Measurements from ENCODE around the gene IL12RB2.

IL12RB2 gene

DNA sequence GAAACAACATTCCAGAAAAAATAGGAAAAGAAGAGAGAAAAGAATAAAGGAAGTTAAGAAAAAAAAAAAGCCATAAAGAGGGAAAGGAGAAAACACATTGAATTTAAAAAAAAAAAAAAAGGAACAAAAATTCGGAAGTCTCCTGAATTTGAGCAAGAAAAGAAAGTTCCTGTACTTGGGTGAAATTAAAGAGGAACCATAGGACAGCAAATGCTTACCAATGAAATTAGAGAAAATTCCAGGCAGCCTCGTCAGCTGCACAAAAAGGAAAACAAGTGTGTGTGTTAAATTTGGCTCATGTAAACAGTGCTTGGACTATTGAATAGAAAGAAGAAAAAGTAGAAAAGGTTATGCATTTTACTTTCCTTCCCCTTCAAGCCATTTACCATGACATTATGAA, 4.9 kb downstream of the IL12RB2 start:
- DNase-seq (ENCODE audit: low read depth in 3 of 3), result no peak

- DNase-seq (ENCODE audit: low read depth in 3 of 3), result no peak
Observed at GRCh38 chr1:67313934-67314671, 6.4 kb downstream of the IL12RB2 start.

GRCh38 chr1:67314696-67315095, 7.0 kb downstream of the IL12RB2 start:
- DNase-seq (ENCODE audit: low read depth in 3 of 3), result no peak

DNA sequence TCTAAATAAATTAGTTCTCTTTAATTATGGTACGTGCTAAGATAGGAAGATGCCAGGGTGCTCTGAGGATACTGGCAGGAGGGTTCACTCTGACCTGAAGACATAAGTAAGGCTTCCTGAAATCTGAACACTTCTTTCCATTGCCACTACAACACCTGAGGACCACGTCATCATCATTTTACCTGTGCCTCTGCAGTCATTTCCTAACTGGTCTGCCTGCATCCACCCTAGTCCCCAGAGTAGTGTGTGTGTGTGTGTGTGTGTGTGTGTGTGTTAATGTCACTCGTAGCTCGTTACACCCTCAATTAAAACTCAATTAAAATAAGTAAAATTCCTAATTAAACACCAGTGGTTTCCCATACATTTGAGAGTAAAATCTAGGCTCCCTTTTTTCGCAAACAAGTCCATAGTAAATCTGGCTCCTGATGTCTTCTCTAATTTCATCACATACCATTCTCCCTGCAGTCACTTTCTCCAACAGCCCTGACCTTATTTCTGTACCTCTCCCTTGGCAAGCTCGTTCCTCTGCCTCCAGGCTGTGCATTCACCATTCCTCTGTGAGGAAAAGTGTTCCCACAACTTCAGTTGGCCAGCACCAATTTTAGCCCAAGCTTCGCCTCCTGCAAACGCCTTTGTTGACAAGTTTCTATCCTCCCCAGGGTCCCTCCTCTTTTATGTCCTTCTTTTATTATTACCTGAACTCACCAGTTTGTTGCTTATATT, 8.7 kb downstream of the IL12RB2 start:
- DNase-seq (ENCODE audit: low read depth in 3 of 3), result no peak

DNA sequence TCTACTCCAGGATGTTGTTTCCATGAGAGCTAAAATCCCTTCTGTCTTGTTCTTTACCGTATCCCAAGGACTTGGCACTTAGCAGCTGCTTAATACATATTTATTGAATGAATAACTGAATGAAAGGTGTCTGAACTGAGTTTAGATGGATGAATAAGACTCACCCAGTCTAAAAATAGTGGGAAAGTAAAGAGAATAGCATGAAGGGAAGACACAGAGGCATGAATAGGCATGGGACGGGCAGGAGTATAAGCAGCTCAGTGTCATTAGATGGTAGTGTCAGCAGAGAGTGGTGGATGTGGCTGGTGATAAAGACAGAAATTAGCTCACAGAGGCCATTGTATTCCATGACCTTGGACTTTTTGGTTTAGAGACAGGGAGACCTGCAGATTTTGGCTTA, 9.2 kb downstream of the IL12RB2 start:
- DNase-seq (ENCODE audit: low read depth in 3 of 3), result no peak

DNA sequence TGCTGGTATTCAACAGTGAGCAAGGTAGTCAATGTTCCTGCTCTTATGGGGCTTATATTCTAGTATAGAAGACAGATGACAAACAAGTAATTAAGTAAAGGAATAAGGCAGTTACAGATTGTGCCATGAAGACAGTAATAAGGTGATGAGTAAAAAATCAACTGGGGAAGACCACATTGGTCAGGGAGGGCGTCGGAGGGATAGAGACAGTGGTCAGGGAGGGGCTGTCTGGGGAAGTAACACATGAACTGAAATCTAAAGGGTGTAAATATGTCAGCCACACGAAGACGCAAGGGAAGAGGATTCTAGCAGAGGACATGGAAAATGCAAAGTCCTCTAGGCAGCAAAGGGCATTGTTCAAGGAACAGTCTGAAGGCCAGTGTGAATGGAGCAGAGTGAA, 10.1 kb downstream of the IL12RB2 start:
- no peak for DNase-seq (ENCODE audit: low read depth in 3 of 3)

DNA sequence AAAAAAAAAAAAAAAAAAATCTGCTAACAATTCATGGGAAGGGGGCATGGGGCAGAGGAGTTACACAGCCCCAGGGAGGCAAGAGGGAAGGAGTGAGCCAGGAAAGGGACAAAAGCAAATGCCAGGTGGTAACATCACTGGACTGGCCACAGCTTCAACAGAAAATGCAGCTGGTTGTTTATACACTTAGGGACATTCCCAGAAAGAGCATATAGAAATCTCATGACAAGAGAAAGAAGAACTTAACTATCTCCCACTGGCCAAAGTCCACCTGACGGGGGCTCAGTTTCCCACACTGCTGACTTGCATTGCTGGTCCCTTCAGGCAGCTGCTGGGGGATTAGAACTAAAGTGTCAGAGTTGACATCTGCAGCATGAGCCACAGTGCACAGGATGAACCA, 14.8 kb downstream of the IL12RB2 start:
- no peak for DNase-seq (ENCODE audit: low read depth in 3 of 3)

DNA sequence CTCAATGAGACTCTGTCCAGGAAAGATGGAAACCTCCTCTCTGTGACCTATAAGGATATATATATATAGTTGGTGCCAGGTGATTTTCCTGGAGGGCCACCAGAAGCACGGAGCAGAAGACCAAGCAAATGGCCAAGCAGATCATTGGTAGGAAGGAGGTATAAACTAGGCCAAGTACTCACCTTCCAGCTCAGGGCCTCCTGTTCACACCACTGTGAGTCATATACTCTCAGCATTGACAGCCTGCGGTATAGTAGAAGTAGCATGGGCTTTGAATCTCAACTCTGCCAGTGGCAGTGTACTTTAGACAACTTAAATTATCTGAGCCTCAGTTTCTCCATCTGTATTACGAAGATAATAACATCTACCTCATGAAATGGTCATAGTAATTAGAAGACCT, 15.4 kb downstream of the IL12RB2 start:
- no peak for DNase-seq (ENCODE audit: low read depth in 3 of 3)

- no peak for DNase-seq (ENCODE audit: low read depth in 3 of 3)
Observed at GRCh38 chr1:67324068-67324467, 16.4 kb downstream of the IL12RB2 start.

GRCh38 chr1:67327864-67328466, 20.3 kb downstream of the IL12RB2 start:
- DNase-seq (ENCODE audit: low read depth in 3 of 3), result no peak

DNA sequence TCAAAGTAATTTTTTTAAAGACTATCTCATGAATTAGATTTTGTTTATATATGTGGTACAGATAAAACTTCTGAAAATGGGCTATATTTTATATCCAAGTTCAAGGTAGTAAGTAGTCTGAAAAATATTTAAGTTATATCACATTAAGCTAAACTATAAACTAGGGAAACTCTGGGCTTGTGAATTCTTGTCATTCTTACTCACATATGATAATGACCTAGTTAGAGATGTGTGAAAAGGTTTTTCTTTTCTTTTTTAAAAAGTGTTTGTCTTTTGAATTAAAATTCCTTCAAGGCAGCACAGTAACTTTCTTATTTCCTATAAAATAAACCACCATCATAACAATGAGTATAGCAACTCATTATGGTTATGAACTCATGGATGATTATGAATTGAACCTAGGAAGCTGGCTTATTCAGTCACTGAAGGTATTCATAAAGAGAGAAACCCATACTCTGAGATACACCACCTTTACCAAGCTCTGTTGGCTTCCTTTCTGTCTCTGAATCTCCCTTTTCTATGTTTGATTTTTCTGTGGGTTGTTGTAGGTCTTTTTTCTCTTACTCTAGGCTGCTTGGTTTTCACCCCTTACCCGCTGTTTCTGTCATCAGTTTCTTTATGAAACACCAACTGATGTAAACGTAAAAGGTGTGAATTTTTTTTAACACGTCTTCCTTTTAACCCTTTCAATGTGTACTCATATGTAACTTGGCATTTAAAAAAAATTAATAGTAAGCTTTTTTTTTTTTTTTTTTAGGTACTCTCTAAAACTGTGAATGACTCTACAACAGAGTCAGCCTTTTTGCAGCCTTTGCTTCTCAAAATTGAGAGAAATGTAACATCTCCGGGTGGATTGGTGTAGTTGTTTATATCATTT, 25.2 kb downstream of the IL12RB2 start:
- DNase-seq (ENCODE audit: low read depth in 3 of 3), result no peak

- DNase-seq (ENCODE audit: low read depth in 3 of 3), result no peak
Observed at GRCh38 chr1:67333603-67334002, 25.9 kb downstream of the IL12RB2 start.

- DNase-seq (ENCODE audit: low read depth in 3 of 3), result no peak
Observed at GRCh38 chr1:67335411-67335810, 27.7 kb downstream of the IL12RB2 start.

DNA sequence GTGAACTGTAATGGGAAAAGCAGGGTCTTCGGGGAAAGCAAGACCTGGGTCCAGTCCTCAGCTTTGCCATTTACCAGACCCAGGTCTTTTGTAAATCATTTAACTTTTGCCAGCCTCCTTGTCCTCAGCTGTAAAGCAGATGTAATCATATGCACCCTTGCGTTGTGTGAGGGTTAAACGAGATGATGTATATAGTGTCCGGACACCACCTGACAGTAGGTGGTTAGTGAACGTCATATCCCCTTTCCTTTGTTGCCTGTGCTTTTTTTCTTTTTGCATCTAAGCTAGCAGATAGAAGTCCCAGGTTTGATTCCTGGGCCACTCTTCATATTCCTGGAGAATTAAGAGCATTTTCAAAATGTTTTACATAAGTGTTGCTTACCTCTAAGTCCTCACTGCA, 28.5 kb downstream of the IL12RB2 start:
- DNase-seq (ENCODE audit: low read depth in 3 of 3), result no peak

DNA sequence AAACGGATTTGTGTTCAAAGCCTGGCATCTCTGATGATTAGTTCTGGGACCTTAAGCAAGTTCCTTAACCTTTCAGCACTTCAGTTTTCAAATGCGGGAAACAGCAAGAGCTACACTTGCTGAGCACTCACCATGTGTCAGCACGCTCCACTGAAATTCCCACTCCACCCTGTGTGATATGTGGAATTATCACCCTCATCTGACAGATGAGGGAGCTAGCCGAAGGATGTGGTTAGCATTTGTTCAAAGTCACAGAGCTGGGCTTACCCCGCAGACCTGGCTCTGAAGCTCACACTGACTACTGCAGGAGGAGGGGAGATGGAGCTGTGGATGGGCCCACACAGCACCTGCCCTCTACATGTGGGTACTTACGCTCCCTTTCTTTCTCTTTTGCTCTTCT, 29.1 kb downstream of the IL12RB2 start:
- DNase-seq (ENCODE audit: low read depth in 3 of 3), result no peak

GRCh38 chr1:67338642-67339041, 31.0 kb downstream of the IL12RB2 start:
- no peak for DNase-seq (ENCODE audit: low read depth in 3 of 3)

DNA sequence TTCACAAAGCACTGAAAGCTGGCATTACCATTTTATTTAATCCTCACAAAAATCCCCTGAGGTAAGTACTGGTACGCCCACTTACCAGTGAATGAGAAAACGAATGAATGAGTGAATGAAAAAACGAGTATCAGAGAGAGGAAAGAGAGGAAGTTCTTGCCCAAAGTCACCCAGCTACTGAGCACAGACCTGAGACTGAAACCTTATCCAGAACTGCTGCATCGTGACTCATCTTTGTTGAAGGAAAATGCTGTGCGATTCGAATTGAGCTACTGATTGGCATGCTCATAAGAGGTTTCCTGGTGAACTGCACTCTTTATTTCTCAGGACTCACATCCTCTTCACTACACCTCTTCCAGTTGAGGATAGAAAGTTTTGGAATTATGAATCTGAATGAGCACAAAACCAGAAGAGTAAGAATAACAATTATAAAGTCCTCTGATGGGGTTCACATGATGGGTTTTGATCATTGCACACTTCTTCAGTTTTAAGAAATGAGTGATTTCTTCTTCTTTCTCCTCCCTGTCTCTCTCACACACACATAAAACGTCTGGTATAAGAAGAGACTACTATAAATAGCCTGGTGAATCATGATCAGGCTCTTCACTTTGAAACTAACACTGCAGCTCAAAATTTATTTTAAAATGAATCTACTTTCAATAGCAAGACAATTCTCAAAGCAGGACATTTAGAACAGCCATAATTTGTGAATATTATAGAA, 32.1 kb downstream of the IL12RB2 start:
- no peak for DNase-seq (ENCODE audit: low read depth in 3 of 3)

GRCh38 chr1:67342076-67342890, 34.6 kb downstream of the IL12RB2 start:
- DNase-seq (ENCODE audit: low read depth in 3 of 3), result peak in 2 of 3 experiments; percentile 7 to 12

GRCh38 chr1:67345556-67345955, 37.9 kb downstream of the IL12RB2 start:
- no peak for DNase-seq (ENCODE audit: low read depth in 3 of 3)

DNA sequence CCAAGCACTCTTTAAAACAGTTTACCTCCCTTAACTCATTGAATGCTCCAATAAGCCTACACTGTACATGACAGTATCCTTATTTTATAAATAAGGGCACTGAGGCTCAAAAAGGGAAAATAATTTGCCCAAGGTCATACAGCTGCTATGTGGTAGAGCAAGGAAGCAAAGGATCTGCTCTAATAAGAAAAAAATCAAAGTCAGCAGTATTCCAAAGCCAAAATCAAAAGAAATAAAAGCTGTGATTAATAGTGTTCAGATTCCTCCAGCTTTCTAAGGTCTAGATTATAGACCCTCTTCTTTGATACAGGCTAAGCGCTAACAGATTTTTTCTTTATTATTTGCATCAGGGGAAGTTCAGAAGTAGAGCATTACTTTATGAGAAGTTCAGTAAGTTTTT, 39.3 kb downstream of the IL12RB2 start:
- no peak for DNase-seq (ENCODE audit: low read depth in 3 of 3)

Measured in stimulated activated CD4-positive, alpha-beta T cell treated with anti-CD3 and anti-CD28 coated beads, TNF-alpha, amount 100 ng/mL, for 4 hours (primary cell).